GM21447 (cell line): ENCODE results near the gene BTNL3.
A peak's percentile ranks its signal among the peaks of the same experiment; 100 is the strongest.
"Not testable (repeated sequence)": the region's sequence is repeated elsewhere in the genome, so short reads cannot be mapped to it uniquely, and the experiment has no call there.

Experiments used
- ATAC-seq: cut with Tn5 transposase; IDR thresholded peaks from one replicate; pipeline ENCODE4 v1.9.1; 2021; ENCODE audit not compliant: unreplicated experiment

BTNL3 gene, protein sequence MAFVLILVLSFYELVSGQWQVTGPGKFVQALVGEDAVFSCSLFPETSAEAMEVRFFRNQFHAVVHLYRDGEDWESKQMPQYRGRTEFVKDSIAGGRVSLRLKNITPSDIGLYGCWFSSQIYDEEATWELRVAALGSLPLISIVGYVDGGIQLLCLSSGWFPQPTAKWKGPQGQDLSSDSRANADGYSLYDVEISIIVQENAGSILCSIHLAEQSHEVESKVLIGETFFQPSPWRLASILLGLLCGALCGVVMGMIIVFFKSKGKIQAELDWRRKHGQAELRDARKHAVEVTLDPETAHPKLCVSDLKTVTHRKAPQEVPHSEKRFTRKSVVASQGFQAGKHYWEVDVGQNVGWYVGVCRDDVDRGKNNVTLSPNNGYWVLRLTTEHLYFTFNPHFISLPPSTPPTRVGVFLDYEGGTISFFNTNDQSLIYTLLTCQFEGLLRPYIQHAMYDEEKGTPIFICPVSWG

DNA sequence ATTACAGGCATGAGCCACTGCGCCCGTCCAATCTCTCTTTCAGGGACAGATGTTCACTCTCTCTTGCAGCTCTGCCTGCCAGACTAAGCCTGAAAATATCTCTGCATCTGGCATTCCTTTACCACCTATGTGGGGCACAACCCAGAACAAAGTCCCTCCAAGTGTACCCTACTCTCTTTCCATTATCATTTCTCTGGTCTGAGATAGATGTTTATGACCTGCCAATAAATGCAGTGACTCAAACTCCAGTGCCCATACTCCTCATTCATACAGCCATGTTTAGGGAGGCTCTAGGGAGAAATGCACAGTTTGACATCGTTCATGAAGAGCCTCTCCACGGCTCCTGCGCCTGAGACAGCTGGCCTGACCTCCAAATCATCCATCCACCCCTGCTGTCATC is at the start of gene BTNL3:
TSS of gene BTNL3 (plus strand) at position 255 of the 400 bp plus-strand sequence. CDS start 183 bp downstream, outside the sequence.
- ATAC-seq, result no peak

DNA sequence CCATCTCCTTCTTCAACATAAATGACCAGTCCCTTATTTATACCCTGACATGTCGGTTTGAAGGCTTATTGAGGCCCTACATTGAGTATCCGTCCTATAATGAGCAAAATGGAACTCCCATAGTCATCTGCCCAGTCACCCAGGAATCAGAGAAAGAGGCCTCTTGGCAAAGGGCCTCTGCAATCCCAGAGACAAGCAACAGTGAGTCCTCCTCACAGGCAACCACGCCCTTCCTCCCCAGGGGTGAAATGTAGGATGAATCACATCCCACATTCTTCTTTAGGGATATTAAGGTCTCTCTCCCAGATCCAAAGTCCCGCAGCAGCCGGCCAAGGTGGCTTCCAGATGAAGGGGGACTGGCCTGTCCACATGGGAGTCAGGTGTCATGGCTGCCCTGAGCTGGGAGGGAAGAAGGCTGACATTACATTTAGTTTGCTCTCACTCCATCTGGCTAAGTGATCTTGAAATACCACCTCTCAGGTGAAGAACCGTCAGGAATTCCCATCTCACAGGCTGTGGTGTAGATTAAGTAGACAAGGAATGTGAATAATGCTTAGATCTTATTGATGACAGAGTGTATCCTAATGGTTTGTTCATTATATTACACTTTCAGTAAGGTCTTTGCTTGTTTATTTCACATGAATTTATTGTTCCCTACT is 38.2 kb upstream of the BTNL3 start:
- no peak for ATAC-seq

DNA sequence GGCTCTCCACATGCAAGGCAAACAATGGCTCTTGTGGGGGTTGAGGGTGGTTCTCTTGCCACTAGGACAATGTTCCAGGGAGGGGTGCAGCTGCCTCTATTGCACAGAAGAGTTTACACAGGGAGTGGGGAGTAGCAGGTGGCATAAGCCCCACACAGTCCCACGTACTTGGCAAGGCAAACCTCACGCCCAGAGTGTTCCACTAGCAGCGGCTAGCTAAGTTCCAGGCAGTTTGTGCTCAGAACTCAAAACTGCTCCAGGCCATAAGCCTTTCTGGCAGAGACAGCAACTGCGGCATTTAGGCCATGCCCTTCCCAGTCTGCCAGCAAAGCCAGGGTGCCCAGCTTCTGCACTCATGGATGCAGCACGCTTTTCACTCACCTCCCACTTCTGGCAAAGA is 29.0 kb upstream of the BTNL3 start:
- ATAC-seq, result no peak

DNA sequence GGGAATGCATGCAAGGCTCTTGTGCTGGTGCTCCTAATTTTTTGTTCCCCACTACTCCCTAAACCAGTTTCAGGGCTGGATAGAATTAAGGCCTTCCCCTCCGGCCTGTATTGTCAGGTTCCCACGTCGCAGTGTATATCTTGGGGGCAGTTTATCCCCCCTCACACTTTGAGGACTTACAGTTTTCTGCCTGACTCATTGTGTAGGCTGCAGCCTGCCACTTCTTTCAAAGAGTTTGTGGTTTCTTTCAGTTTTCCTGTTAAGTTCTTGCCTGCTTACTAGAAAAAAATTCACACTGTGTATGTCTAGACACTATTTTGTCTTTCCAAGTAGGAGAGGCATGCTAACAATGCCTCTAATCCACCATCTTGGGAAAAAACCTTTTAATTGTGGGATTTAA is 28.4 kb upstream of the BTNL3 start:
- ATAC-seq, result no peak

DNA sequence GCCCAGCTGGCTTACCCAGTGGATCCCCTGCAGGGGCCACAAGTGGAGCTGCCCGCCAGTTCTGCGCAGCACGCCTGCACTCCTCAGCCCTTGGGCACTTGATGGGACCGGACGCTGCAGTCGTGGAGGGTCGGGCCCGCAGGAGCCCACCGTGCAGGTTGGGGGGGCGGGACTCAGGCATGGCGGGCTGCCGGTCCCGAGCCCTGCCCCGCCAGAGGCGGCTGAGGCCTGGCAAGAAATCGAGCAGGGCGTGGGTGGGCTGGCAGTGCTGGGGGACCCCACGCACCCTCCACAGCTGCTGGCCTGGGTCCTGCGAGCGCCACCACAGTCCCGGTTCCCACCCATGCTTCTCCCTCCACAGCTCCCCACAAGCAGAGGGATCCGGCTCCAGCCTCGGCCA is 19.2 kb upstream of the BTNL3 start:
- no peak for ATAC-seq

DNA sequence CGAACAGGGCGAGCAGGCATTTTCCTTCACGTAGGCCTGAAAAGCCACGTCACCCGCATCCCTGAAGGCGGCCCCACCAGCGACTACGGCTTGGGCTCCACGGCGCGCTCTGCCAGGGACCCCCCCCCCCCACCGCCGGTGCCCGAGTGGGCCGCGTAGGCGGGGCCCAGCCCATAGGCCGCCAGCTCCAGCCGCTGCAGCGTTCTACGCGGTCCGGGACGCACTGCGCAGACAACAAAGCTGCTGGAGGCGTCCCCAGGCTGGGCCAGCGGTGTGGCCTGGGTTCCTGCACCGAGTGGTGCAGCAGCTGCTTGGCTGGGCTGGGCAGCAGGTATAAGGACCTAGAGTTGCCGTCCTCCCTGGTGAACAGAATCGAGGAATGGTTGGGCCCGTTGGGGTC is 18.3 kb upstream of the BTNL3 start:
- ATAC-seq, result no peak

DNA sequence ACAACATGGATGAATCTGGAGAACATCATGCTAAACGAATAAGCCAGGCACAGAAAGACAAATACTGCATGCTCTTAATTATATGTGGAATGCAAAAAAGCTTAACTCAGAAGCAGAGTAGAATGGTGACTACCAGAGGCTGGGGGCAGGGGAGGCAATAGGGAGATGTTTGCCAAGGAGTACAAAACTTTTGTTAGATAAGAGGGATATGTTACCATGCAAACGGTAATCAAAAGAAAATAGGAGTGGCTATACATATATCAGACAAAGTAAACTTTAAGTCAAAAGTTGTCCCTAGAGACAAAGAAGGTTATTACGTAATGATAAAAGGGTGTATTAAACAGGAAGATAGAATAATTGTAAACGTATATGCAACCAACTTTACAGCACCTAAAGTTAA is 17.8 kb upstream of the BTNL3 start:
- ATAC-seq, result no peak

DNA sequence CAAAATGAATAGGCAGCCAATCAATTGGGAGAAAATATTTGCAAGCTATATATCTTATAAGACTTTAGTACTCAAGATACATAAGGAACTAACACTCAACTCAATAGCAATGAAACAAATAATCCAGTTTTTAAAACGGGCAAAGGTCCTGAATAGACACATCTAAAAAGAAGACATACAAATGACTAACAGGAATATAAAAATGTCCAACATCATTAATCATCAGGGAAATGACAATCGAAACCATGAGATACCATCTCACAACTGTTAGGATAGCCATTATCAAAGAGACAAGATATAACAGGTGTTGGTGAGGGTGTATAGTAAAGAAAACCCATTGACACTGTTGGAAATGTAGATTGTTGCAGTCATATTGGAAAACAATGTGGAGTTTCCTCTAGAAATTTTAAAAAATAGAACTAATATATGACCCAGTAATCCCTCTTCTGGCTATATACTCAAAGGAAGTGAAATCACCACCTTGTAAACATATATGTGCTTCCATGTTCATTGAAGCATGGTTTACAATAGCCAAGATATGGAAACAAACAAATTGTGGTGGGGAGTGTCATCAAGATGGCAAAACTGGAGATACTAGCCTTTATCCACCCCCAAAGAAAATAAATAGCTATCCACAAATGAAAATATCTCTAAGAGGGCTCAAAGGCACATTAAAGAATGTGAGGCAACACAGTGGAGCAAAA is 13.9 kb upstream of the BTNL3 start:
- peak; percentile 23 for ATAC-seq

DNA sequence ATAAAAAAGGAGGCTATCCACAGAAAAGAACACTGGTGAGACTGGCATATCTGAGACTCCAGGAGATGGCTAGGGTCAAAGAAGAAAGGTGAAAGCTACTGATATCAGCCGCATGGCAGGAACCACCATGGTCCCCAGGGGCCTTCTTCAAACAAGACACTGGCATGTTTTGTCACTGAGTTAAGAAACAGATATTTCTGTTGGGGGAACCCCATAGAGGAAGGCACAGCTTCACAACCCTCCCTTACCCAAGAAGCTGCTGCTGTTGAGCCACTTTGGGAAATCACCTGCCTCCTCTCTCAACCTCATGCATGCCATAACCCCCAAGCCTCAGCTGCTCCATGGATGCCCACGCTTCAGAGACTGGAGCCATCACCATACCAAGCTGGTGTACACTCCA is 13.3 kb upstream of the BTNL3 start:
- ATAC-seq, result peak; percentile 99

DNA sequence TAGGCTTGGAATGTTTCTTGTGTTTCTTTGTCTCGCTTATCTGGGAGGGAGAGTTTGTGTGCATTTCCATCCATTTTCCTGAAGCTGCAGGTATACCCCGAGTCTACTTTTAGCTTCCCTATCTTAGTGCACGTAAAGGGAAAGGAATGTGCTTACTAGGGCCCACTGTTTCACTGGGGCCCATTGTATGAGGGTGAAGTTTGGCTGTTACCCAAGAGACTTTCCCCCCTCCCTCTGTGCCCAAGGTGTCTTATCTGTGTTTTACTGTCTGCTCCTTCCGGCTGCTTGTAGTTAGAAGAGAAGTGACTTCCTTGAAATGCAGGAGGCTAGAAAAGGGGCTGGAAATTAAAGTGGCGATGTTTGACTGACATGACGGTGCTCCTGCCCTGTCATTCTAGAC is 12.1 kb upstream of the BTNL3 start:
- ATAC-seq, result no peak

DNA sequence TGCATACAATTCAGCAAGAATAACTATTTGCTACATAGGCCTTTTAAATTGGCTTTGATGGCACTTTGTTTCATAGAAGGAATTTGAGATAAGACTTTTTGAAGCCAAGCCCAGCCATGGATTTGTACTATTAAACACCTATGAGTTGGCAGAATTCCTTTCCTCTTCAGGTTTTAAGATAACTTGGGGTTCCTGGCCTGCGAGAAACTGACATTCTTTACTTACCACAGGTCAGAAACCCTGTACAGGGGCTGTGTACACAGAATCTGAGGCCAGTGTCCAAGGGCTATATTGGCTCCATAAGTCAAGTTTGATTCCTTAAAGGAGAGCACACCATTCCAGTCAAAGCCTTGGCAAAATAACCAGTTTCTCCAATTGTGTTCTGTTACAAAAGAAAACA is 10.8 kb upstream of the BTNL3 start:
- no peak for ATAC-seq

DNA sequence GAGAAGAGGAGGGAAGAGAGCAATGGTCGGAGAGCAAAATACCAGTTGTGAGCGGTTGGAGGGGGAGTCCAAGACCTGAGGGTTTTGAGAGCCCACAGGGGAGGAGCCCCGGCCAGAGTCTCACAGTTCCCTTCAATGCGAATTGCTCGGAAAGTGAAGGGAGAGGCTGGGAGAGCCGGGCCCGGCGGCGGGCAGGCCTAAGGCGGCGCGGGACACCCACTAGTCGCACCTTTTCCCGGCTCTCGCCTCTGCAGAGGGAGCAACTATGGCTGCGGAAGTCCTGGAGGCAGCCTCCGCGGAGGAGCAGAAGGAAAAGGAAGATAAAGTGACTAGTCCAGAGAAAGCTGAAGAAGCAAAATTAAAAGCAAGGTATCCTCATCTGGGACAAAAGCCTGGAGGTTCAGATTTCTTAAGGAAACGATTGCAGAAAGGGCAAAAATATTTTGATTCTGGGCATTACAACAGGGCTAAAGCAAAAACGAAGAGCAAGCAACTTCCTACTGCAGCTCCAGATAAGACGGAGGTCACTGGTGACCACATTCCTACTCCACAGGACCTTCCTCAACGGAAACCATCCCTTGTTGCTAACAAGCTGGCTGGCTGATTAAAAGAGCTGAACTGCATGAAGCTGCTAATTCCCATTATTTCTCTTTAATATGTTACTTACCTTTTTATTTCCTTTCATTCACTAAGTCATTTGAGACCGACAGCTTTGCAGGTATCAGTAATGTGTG is 6.5 kb upstream of the BTNL3 start:
- no peak for ATAC-seq

DNA sequence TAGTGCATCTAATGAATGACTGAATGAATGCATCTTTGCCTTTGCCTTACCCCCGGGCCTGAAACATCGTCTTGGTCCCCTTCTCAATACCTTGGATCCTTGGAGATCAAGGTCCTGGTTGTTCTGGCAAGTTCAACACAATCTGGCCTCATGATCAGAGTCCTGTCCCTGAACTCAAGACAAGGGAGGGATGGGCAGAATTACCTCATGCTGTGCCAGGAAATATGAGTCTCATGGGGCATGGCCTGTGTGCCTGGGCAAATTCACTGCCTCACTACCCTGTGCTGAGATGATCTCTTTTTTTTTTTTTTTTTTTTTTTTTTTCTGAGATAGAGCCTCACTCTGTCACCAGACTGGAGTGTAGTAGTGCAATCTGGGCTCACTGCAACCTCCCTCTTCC is 630 bp upstream of the BTNL3 start:
- ATAC-seq, result no peak

DNA sequence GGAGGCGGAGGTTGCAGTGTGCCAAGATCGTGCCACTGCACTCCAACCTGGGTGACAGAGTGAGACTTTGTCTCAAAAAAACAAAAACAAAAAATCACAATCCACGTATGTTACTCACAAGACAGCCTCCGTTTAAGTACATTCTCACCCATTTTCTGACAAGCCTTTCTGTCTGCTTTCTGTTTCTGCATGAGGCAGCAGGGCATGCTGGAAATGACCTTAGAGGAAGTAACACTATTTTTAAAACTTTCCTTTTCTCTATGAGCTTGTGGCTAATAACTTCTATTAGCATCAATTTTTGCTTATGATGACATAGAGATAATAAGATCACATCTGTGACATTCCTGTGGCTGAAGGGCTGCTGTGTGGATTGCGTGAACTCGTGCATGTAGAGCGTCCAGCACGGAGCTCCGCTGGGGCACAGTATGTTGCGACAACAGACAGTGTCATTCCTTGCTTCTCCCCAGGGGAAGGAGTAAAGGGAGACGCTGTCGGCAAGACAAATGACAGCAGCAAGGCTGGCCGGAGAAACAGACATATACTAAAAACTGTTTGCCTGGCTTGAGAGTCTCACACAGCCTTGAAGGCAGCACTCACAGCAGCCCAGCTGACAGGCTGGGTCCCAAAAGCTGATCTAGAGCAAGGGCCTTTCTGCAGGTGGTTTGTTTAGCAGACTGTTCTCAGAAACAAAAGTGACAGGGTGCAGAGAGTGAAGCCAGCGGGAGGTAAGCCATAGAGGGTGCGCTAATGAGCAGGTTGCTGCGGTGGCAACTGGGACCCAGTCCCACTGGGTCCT is 1.6 kb downstream of the BTNL3 start:
- ATAC-seq, result no peak

DNA sequence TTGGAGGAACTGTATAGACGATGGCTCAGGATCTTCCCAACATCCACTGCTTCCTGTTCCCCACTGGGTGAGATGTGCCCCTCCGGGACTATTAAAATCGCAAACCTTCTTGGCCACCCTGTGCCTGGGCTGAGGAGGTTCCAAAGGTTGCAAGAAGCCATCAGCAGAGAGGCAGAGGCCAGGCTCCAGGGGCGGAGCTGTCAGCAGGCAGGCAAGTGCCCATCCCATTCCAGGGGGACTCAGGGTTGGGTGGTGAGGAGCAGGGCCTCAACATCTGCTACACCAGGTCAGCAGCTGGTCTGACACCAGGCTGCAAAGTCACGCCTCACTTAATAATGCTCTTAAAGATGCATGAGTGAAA is 2.2 kb downstream of the BTNL3 start:
- ATAC-seq, result no peak

DNA sequence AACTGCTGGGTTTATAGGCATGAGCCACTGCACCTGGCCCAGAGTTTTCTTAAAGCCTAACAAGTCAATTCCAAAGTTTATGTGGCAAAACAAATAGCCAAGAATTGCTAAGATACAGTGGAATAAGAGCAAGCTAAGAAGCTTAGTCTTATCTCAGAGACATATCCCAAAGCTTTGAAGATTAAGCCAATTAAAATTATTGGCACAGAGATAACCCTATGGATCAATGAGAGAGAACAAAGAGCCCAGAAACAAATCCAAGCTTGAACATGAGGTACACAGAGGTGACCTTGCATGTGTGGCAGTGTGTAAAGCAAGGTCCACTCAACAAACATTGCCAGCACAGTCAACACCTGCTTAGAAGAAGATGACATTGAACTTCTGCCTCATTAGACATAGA is 13.3 kb downstream of the BTNL3 start:
- ATAC-seq, result no peak

DNA sequence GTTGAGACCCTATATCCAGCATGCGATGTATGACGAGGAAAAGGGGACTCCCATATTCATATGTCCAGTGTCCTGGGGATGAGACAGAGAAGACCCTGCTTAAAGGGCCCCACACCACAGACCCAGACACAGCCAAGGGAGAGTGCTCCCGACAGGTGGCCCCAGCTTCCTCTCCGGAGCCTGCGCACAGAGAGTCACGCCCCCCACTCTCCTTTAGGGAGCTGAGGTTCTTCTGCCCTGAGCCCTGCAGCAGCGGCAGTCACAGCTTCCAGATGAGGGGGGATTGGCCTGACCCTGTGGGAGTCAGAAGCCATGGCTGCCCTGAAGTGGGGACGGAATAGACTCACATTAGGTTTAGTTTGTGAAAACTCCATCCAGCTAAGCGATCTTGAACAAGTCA is 17.1 kb downstream of the BTNL3 start:
- ATAC-seq, result no peak

DNA sequence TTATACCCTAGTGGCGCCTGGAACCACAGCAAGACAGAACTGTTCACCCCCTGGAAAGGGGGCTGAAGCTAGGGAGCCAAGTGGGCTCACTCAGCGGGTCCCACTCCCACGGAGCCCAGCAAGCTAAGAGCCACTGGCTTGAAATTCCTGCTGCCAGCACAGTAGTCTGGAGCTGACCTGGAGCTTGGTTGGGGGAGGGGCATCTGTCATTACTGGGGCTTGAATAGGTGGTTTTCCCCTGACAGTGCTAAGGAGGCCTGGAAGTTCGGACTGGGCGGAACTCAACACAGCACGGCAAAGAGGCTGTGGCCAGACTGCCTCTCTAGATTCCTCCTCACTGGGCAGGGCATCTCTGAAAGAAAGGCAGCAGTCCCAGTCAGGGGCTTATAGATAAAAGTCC is 19.5 kb downstream of the BTNL3 start:
- no peak for ATAC-seq

DNA sequence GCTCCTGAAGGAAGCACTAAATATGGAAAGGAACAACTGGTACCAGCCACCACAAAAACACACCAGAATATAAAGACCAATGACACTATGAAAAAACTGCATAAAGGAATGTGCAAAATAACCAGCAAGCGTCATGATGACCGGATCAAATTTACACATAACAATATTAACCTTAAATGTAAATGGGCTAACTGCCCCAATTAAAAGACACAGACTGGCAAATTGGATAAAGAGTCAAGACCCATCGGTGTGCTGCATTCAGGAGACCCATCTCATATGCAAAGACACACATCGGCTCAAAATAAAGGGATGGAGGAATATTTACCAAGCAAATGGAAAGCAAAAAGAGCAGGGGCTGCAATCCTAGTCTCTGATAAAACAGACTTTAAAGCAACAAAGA is 21.4 kb downstream of the BTNL3 start:
- ATAC-seq, result not testable (repeated sequence)

DNA sequence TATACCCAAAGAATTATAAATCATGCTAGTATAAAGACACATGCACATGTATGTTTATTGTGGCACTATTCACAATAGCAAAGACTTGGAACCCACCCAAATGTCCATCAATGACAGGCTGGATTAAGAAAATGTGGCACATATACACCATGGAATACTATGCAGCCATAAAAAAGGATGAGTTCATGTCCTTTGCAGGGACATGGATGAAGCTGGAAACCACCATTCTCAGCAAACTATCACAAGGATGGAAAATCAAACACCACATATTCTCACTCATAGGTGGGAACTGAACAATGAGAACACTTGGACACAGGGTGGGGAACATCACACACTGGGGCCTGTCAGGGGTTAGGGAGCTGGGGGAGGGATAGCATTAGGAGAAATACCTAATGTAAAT is 26.0 kb downstream of the BTNL3 start:
- not testable (repeated sequence) for ATAC-seq

DNA sequence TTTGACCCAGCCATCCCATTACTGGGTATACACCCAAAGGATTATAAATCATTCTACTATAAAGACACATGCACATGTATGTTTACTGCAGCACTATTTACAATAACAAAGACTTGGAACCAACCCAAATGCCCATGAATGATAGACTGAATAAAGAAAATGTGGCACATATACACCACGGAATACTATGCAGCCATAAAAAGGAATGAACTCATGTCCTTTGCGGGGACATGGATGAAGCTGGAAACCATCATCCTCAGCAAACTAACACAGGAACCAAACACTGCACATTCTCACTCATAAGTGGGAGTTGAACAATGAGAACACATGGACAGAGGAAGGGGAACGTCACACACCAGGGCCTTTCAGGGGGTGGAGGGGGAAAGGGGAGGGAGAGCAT is 28.8 kb downstream of the BTNL3 start:
- ATAC-seq, result not testable (repeated sequence)
